ENCODE measurements around the gene SPECC1L.

SPECC1L gene

DNA sequence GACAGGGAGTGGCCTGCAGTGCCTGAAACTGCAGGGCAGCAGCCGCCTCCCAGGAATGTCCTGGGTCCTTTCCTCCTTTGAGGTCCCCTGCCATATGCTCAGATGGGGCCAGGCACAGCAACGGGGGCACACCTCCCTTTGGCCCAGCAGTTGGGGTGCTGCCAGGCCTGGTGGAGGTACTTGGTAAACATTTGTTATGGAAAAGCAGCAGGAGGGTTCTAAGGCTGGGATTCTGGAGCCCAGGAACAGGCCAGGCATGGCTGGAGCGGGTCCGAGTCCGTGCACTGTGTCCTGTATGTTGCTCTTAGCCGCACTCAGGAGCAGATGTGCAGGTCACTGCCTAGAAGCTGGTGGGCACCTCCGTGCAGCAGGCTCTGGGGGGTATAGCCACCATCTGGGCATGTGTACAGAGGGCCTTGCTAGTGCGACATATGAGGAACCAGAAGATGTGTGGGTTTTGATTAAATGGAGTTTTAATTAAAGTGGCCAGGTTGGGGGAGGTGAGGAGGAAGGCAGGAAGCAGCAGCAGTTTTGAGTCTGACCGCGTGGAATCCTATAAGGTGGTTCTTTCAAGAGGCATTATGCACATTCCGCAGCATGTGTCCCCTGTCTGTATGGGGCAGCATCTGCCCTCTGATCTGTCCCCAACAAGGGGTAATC lies 158.2 kb downstream of the SPECC1L start:
- DNase-seq (ENCODE audit: low read depth in 2 of 2): no peak

DNA sequence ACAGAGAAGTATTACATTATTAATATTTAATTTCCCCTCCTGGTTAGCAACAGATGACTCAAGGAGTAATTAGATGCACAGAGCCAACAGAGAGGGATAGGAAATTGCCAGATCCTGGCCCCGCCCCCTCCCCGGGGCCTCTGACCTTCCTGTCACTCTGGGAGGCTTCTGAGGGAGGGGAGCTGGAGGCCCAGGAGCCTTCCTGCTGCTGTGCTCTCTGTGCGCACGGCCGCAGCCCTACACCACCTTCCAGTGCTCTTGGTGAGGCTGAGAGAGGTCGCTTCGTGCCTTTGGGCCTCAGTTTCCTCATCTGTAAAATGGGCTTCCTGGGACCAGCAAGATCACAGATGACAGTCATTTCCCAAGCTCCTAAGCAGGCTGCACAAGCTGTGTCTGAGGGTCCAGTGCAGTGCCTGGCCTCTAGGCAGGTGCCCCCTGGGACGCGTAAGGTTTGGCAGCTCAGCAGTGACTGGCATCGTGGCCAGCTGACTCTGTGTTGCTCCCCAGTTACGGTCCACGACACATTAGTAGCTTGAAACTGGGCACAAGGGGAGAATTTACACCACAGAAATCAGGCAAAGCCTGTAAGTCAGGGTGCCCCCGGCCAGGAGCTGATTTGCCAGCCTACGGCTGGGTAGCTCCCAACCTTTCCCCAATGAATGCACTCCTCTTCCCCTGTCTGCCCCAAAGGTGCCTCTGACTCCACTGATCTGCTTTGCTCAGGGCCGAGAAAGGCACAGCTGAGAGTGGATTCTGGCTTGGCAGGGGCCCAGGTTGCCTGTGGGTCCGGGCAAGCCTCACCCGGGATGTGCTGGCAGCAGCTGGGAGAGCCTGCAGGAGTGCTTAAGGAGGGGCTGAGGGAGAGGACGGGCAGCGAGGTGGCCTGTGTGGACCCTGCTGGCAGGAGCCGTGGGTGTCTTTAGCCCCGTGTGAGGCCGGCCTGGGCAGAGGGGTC lies 159.1 kb downstream of the SPECC1L start:
- DNase-seq (ENCODE audit: low read depth in 2 of 2): no peak

DNA sequence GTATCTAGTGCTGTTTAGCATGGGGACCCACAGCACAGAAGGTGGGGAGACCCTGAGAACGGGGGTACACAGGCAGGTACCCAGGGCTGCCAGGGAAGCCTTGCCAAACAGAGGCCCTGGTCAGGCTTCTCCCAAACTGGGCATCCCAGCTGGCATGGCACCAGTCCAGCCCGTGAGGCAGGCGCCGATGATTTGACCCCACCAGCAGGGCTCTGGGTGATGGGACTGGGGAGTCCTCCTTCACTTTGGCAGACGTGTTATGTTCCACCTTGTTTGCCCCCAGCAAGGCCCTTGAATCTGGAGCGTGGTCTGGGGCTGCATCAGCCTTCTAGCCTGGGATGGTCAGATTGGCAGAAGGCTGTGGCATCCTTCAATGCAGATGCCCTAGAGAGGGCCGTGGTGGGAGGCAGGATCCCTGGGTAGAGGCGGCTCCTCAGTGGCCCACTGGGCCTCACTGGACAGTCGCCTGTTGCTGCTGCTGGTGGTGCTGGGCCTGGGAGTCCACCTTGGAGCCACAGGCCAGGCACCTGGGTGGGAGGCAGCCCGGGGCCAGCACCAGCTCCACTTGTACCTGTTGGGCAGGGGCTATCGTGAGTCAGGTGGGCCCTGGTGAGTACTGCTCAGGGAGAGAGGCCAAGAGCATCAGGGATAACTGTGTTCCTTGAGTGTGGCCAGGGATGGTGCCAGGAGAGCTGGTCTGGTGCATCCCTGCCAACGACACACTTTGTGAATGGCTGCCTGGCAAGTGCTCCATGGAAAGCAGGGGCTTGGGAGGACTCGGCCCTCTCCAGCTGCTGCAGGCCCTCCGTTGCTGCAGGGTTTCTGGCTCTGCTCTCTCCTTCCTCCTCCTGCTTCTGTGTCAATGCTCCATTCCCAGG lies 160.0 kb downstream of the SPECC1L start:
- DNase-seq (ENCODE audit: low read depth in 2 of 2): no peak

DNA sequence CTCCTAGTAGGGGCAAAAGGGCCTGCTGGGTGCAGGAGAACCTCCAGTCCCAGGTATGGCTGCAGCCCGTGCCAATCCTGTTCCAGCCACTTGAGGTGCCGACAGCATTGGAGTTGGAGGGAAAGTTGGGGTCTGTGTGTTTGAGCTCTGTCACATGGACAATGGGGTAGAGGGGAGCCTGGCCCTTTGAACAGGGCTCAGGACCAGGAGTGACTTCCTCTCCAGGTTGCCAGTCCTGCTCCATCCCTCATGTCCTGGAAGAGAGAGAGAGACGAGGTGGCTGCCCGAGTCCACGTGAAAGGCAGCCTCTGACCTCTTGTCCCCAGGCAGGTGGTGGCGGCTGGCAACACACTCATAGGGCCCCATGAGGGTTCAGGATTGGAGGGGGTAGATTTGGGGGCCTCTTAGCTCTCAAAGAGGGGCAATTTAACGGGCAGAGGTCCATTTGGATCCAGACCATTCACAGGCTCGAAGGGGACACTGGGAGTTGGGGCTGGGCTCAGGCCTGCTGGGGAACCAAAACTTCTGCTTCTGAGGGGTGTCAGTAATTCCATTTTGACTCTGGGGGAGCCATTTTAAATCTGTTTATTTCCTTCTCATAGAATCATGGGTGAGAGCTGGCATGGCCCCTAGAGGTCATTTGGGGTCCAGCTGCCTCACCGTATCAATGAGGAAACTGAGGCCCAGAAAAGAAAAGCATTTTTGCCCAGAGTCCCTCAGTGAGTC lies 160.8 kb downstream of the SPECC1L start:
- DNase-seq (ENCODE audit: low read depth in 2 of 2): no peak

- DNase-seq (ENCODE audit: low read depth in 2 of 2): no peak
These were observed 161.6 kb downstream of the SPECC1L start for GRCh38 chr22:24432059-24432853.

DNA sequence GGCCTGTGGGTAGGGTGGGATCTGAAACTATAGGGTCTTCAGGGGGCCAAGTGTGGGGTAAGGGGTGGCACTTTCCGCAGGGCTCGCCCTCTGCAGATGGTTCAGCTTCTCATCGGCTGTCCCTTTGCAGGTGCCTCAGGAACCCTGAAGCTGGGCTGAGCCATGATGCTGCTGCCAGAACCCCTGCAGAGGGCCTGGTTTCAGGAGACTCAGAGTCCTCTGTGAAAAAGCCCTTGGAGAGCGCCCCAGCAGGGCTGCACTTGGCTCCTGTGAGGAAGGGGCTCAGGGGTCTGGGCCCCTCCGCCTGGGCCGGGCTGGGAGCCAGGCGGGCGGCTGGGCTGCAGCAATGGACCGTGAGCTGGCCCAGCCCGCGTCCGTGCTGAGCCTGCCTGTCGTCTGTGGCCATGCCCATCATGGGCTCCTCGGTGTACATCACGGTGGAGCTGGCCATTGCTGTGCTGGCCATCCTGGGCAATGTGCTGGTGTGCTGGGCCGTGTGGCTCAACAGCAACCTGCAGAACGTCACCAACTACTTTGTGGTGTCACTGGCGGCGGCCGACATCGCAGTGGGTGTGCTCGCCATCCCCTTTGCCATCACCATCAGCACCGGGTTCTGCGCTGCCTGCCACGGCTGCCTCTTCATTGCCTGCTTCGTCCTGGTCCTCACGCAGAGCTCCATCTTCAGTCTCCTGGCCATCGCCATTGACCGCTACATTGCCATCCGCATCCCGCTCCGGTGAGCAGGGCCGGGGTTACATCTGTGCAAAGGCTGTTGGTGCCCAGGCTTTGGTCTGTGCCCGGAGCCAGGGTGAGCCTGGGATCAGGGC lies 162.6 kb downstream of the SPECC1L start:
- DNase-seq (ENCODE audit: low read depth in 2 of 2): no peak

DNA sequence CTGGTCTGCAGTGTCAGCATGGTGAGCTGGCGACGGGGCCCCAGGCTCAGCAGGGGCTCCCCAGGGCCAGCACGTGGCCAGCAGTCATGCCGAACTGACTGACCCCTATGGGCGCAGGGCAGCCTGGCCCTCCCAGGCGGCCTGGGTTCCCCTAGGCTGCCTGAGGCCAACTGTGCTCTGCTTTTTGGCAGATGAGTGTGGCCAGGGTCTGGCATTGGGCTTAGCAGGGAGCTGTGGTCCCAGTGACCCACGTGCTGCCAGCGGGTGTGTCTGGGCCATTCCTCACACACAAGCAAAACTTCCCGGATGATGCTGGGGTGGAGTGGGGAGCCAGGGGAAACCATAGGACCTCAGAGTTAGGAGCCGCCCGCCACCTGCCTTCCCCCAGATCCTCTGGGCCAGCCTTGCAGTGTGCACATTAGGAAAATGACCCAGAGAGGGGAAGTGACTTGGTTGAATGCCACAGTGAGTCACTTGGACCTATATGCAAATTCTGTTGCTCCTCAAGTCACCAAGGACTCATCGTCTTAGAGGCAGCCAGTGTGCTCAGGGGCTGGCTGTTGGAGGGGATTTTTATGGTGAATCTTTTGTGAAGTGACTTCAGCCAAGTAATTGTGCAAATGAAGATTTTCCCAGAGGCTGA lies 163.3 kb downstream of the SPECC1L start:
- no peak for DNase-seq (ENCODE audit: low read depth in 2 of 2)

GRCh38 chr22:24434471-24435322 lies 164.1 kb downstream of the SPECC1L start:
- DNase-seq (ENCODE audit: low read depth in 2 of 2): peak; percentile 62 to 63

- no peak for DNase-seq (ENCODE audit: low read depth in 2 of 2)
These were observed 164.7 kb downstream of the SPECC1L start for GRCh38 chr22:24435323-24435645.

DNA sequence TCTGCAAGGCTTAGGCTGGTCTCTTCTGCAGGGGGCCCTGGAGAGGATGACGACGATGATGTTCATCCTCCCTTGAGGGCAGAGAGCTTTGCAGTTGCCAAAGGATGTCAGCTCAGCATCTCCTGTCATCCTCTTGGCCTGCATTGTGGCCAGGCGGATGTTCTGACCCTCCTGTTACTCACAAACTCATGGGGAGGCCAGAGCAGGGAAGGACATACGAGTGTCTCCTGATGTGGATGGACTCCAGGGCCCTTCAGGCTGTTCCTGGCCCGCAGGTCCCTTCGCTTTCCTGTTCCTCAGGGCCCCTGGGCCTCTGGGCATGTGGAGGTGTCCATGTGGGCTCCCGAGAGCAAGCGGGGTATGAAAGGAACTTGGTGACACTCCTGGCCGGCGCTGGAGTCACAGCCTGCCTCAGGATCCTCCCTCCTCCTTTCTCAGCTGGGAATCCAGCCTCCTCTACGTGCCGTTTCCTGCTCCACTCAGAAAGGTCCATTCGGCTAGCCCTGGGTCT lies 165.3 kb downstream of the SPECC1L start:
- no peak for DNase-seq (ENCODE audit: low read depth in 2 of 2)

GRCh38 chr22:24436553-24436952 lies 165.9 kb downstream of the SPECC1L start:
- no peak for DNase-seq (ENCODE audit: low read depth in 2 of 2)

GRCh38 chr22:24437091-24437490 lies 166.5 kb downstream of the SPECC1L start:
- no peak for DNase-seq (ENCODE audit: low read depth in 2 of 2)

DNA sequence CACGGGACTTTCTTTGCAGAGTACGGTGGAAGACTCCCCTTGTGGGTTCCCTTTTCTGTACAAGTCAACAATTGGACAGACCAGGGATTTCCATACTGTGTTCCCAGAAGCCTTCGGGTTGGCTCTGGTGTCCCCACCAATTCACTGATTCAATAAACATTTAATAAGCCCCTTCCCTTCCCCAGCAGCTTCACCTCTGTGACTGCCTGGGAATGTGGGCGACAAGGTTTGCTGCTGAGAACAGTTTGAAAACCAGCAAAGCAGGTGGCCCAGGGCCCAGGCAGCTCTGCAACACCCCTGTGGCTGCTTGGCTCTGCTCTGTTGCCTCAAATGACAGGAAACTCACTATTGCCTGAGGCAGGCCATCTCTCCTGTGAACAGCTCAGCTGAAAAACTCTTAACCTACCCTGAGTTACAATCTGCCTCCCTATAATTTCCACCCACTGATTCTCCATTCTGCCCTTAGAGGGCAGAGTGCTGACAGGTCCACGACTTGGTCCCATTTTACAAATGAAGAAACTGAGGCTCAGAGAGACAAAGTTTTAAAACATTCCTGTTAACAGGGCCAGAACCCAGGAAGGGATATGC lies 167.2 kb downstream of the SPECC1L start:
- DNase-seq (ENCODE audit: low read depth in 2 of 2): no peak

DNA sequence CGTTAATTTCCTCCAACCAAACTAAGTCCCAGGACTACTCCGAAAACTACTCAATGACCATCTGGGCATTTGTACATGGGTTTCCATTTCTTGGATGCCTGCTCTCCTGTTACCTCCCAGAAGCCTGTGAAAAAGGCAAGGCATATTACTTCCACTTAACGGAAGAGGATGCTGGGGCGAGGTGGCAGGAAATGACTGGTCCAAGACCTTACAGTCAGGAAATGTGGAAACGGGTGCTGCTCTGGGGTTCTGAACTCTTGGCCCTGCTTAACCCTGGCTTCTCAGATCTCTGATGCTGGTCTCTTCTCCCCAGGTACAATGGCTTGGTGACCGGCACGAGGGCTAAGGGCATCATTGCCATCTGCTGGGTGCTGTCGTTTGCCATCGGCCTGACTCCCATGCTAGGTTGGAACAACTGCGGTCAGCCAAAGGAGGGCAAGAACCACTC lies 169.7 kb downstream of the SPECC1L start:
- DNase-seq (ENCODE audit: low read depth in 2 of 2): no peak

- no peak for DNase-seq (ENCODE audit: low read depth in 2 of 2)
These were observed 170.2 kb downstream of the SPECC1L start for GRCh38 chr22:24440718-24441405.

GRCh38 chr22:24441406-24442351 lies 171.0 kb downstream of the SPECC1L start:
- no peak for DNase-seq (ENCODE audit: low read depth in 2 of 2)
